Measurements from ENCODE around the gene ATP2C2. TPM values are rescaled to one million over a fixed set of nuclear protein-coding genes. Genes with fewer than 3 reads are reported as not detected.

ATP2C2 gene
- total RNA-seq, 4 donors from 2014 or later, result 1.1 to 25.8 (median 5.6) TPM

DNA sequence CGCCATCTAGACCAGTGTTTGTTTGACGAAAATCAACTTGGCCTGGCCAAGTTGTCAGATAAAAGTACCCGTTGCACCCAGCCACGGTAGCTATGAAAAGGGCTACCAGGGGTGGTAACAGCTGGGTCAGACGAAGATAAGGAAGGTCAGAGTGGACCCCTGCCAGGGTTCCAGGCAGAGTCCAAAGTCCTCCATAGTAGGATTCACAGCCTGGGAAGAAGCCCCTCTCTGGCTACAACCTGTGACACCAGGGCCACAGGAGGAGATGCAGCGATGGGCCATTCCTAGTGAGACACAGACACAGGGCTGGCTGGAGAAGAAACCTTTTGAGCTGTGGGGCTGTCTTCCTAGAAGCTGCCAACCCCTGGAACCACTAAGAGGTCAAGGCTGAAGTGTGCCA, 96.8 kb downstream of the ATP2C2 start:
- DNase-seq, result no peak
- Histone ChIP-seq H3K27me3 (no peaks in the 10 kb centered on the region), H3K9me3 (peaks cover 0 to 13% (median 8%) of the 10 kb centered on the region in 3 donors), H3K27ac (no peak overlapping the region), H3K4me3 (no peak overlapping the region), H3K4me1 (peaks cover 0 to 13% (median 0%) of the 10 kb centered on the region in 3 donors), H3K36me3 (peaks cover 5 to 88% (median 8%) of the 10 kb centered on the region in 3 donors)
- TF ChIP-seq, protein P1, sequence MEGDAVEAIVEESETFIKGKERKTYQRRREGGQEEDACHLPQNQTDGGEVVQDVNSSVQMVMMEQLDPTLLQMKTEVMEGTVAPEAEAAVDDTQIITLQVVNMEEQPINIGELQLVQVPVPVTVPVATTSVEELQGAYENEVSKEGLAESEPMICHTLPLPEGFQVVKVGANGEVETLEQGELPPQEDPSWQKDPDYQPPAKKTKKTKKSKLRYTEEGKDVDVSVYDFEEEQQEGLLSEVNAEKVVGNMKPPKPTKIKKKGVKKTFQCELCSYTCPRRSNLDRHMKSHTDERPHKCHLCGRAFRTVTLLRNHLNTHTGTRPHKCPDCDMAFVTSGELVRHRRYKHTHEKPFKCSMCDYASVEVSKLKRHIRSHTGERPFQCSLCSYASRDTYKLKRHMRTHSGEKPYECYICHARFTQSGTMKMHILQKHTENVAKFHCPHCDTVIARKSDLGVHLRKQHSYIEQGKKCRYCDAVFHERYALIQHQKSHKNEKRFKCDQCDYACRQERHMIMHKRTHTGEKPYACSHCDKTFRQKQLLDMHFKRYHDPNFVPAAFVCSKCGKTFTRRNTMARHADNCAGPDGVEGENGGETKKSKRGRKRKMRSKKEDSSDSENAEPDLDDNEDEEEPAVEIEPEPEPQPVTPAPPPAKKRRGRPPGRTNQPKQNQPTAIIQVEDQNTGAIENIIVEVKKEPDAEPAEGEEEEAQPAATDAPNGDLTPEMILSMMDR (IDR thresholded peaks at IDR 0.05), result no peak
- TF ChIP-seq POLR2A (IDR thresholded peaks at IDR 0.05), result no peak
- WGBS, 2 donors, result 89 to 96% methylated on average over 5 to 6 of the region's 6 CpGs
- intact Hi-C loops (cut with DNase I), result no loop called here

DNA sequence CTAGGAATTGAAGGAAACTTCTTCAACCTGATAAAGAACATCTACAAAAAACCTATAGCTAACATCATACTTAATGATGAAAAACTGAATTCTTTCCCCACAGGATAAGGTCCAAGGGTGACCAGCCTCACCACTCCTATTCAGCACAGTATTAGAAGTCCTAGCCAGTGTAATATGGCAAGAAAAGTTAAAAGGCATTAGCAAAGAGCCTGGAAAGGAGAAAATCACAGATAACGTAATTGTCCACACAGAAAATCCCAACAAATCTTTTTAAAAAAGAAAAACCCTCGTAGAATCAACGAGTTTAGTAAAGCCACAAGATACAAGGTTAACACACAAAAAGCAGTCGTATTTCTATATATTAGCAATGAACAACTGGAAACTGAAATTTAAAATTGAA, 98.4 kb downstream of the ATP2C2 start:
- H3K4me1 ChIP-seq, result peaks cover 0 to 13% (median 0%) of the 10 kb centered on the region in 3 donors
- no peaks in the 10 kb centered on the region for H3K27me3 ChIP-seq
- TF ChIP-seq POLR2A (IDR thresholded peaks at IDR 0.05), result no peak
- TF ChIP-seq, protein P1 (IDR thresholded peaks at IDR 0.05), result no peak
- 58 to 64% methylated on average over 4 of the region's 4 CpGs for WGBS, 2 donors
- H3K9me3 ChIP-seq, result peaks cover 0 to 13% (median 8%) of the 10 kb centered on the region in 3 donors
- no peak overlapping the region for H3K27ac ChIP-seq
- DNase-seq, result no peak
- intact Hi-C loops (cut with DNase I), result no loop called here
- no peak overlapping the region for H3K4me3 ChIP-seq
- peaks cover 4 to 79% (median 5%) of the 10 kb centered on the region in 3 donors for H3K36me3 ChIP-seq

DNA sequence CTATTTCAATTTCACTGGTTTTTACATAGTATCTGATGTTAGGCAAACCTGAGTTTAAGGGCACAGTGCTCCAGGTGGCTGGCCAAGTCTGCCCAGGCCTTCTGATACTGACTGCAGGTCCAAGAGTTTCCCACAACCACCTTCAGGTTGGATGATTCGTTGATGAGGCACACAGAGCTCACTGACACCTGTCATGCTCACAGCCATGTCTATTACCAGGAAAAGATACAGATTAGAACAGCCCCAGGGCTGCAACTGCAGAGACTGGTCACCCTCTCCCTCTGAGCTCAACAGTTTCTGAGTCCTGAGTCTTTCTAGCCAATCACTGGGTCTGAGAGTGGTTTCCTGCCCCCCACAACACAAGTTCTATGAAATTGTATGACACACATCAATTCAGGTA, 98.9 kb downstream of the ATP2C2 start:
- peaks cover 1 to 79% (median 5%) of the 10 kb centered on the region in 3 donors for H3K36me3 ChIP-seq
- no peak overlapping the region for H3K4me3 ChIP-seq
- H3K27ac ChIP-seq, result no peak overlapping the region
- intact Hi-C loops (cut with DNase I), result no loop called here
- DNase-seq, result no peak
- WGBS, 2 donors, result 80 to 100% methylated on average over 1 of the region's 1 CpG
- no peaks in the 10 kb centered on the region for H3K27me3 ChIP-seq
- TF ChIP-seq, protein P1 (IDR thresholded peaks at IDR 0.05), result no peak
- TF ChIP-seq POLR2A (IDR thresholded peaks at IDR 0.05), result no peak
- H3K4me1 ChIP-seq, result peaks cover 0 to 11% (median 0%) of the 10 kb centered on the region in 3 donors
- peaks cover 0 to 13% (median 8%) of the 10 kb centered on the region in 3 donors for H3K9me3 ChIP-seq

DNA sequence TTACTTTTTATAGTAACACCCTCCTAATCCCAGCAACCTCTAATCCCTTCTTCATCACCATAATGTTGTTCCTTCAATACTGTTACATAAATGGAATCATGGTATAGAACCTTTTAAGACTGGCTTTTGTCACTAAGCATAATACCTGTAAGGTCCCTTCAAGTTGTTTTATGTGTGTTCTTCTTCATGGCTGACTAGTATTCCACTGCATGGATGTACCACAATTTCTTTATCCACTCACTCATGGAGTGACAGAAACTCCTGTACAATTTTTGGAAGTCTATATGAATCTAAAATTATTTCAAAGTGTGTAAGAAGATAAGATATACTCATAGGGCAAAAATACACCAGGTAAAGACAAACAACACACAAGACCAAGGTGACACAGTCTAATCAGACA, 99.4 kb downstream of the ATP2C2 start:
- H3K36me3 ChIP-seq, result peaks cover 0 to 79% (median 5%) of the 10 kb centered on the region in 3 donors
- H3K27me3 ChIP-seq, result no peaks in the 10 kb centered on the region
- H3K4me3 ChIP-seq, result no peak overlapping the region
- no peak for TF ChIP-seq POLR2A (IDR thresholded peaks at IDR 0.05)
- TF ChIP-seq, protein P1 (IDR thresholded peaks at IDR 0.05), result no peak
- H3K27ac ChIP-seq, result no peak overlapping the region
- peaks cover 0 to 6% (median 0%) of the 10 kb centered on the region in 3 donors for H3K4me1 ChIP-seq
- DNase-seq, result no peak
- H3K9me3 ChIP-seq, result peaks cover 0 to 13% (median 8%) of the 10 kb centered on the region in 3 donors
- intact Hi-C loops (cut with DNase I), result no loop called here

DNA sequence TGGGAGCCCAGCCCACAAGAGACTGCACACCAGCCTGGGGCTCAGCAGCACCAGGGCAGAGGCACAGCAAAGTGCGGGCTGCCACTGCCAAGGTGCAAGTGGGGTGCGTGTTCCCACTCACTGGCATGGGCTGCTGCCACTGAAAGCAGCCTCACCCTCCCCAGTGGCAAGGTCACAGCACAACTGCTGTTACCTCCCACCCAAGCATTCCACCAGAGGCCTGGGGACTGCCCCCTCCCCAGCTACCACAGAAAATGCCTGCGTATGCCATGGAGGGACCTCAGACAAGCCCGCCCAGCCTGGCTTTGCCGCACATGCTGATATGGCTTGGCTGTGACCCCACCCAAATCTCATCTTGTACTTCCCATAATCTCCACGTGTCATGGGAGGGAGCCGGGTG, 103.0 kb downstream of the ATP2C2 start:
- Histone ChIP-seq H3K27ac (no peak overlapping the region), H3K9me3 (peaks cover 0 to 13% (median 8%) of the 10 kb centered on the region in 3 donors), H3K4me1 (no peaks in the 10 kb centered on the region), H3K27me3 (no peaks in the 10 kb centered on the region), H3K36me3 (peaks cover 0 to 63% (median 5%) of the 10 kb centered on the region in 3 donors), H3K4me3 (no peak overlapping the region)
- TF ChIP-seq, protein P1 (IDR thresholded peaks at IDR 0.05), result no peak
- TF ChIP-seq POLR2A (IDR thresholded peaks at IDR 0.05), result no peak
- intact Hi-C loops (cut with DNase I), result no loop called here
- 90 to 95% methylated on average over 5 to 7 of the region's 7 CpGs for WGBS, 2 donors
- DNase-seq, result no peak

Measured in esophagus squamous epithelium (tissue), 5 donors.